Fibroblast of pulmonary artery (primary cell): Measurements from ENCODE around the gene MAP7D1.
"Not testable (repeated sequence)": the region's sequence is repeated elsewhere in the genome, so short reads cannot be mapped to it uniquely, and the experiment has no call there.

ENCODE experiments used
- DNase-seq: peaks from one replicate; pipeline ENCODE4 v3.0.0-alpha.2; 2010; ENCODE audit warnings: low read depth
- H3K4me3 ChIP-seq: replicated peaks from 2 replicates; pipeline ENCODE4 v1.5.1; 2011; ENCODE audit warnings: low read depth, mild to moderate bottlenecking, control low read depth, low read length, moderate library complexity
- CTCF ChIP-seq: IDR thresholded peaks from 2 replicates; pipeline ENCODE4 v1.5.1; 2011; ENCODE audit warnings: mild to moderate bottlenecking, control low read depth, low read length, inconsistent platforms; ENCODE audit errors: missing control alignments

The MAP7D1 gene

DNA sequence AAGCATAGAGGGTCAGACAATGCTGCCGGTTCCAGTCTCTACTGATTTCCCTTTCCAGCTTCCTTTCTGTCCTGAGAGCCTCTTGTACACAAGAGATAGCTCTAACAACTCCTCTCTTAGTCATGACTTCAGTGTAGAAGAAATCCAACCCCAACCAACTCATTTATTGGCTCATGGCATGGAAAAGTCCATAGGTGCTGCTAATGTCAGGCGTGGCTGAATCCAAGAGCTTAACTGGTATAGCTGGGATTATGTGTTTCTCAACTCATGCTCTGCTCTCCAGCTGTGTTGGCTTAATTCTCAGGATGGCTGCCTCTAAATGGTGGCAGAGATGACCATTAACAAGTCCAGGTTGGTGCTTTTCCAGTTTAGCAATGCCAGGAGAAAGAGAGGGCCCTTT lies 55.9 kb downstream of the MAP7D1 start:
- no peak overlapping the region for H3K4me3 ChIP-seq
- DNase-seq: no peak
- TF ChIP-seq CTCF: no peak

- H3K4me3 ChIP-seq: no peak overlapping the region
- TF ChIP-seq CTCF: no peak
- no peak for DNase-seq
Observed at GRCh38 chr1:36212782-36213181, 56.8 kb downstream of the MAP7D1 start.

DNA sequence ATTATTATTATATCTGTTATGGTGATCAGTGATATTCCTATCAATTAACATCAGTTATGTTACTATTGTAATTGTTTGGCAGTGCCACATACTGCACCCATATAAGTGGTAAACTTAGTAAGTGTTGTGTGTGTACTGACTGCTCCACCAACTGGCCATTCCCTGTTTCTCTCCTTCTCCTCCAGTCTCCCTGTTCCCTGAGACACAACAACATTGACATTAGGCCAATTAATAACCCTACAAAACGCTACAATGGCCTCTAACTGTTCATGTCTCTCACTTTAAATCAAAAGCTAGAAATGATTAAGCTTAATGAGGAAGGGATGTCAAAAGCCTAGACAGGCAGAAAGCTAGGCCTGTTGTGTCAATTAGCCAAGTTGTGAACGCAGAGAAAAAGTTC lies 61.7 kb downstream of the MAP7D1 start:
- no peak overlapping the region for H3K4me3 ChIP-seq
- DNase-seq: peak; percentile 72
- peak; percentile 56 for TF ChIP-seq CTCF

DNA sequence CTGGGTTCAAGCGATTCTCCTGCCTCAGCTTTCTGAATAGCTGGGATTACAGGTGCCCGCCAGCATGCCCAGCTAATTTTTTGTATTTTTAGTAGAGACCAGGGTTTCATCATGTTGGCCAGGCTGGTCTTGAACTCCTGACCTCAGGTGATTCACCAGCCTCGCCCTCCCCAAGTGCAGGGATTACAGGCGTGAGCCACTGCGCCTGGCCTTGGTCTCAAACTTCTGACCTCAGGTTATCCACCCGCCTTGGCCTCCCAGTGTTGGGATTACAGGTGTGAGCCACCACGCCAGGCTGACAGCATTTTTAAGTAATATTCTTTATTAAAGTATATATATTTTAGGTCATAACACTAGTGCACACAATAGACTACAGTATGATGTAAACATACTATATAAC lies 65.9 kb downstream of the MAP7D1 start:
- H3K4me3 ChIP-seq, DNase-seq: not testable (repeated sequence)

DNA sequence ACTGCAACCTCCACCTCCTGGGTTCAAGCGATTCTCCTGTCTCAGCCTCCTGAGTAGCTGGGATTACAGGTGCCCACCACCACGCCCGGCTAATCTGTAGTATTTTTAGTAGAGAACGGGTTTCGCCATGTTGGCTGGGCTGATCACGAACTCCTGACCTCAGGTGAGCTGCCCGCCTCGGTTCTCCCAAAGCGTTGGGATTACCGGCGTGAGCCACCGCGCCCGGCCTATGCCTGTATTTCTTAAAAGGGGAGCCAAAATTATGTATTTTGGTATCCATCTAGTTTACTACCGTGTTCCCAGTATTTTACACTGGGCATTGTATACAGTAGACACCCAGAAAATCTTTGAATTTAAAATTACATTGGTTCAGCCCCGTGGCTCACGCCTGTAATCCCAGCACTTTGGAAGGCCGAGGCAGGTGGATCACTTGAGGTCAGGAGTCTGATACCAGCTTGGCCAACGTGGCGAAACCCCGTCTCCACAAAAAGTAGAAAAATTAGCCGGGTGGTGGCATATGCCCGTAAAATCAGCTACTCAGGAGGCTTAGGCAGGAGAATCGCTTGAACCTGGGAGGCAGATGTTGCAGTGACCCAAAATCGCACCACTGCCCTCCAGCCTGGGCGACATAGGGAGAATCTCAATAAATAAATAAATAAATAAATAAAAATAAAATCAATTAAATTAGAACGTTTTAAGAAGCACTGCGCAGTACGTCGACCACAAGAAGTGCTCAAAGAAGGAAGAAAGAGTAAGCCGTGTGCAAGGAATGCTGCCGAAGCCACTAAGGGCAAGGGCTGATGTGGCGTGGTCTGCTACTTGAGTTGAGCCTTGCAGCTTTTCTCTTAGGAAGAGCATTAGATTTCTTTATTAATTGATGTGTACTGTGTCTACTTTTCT lies 66.8 kb downstream of the MAP7D1 start:
- TF ChIP-seq CTCF: no peak
- DNase-seq: no peak
- H3K4me3 ChIP-seq: peak overlapping the region; percentile 99

GRCh38 chr1:36223381-36223995 lies 67.5 kb downstream of the MAP7D1 start:
- DNase-seq: peak; percentile 74
- peak overlapping the region; percentile 99 for H3K4me3 ChIP-seq
- no peak for TF ChIP-seq CTCF

GRCh38 chr1:36223996-36224536 lies 68.1 kb downstream of the MAP7D1 start, which contains the start of gene THRAP3:
THRAP3 (plus strand) TSS chr1:36224443; CDS start chr1:36282564, 58,121 bp downstream.
- peak; percentile 100 for DNase-seq
- H3K4me3 ChIP-seq: peak within 1 kb of the TSS; percentile 99
- TF ChIP-seq CTCF: no peak
